Breast epithelium (tissue), 3 donors: ENCODE data around the gene FRY.

Experiments used
- POLR2A ChIP-seq: fragments of 450-650 bp; IDR thresholded peaks from one replicate; pipeline ENCODE4 v1.6.1; 2016; ENCODE audit warnings: antibody characterized with exemption, mild to moderate bottlenecking, moderate library complexity
- POLR2AphosphoS5 ChIP-seq, 3 donors: sonication (generic); formaldehyde crosslinking; IDR thresholded peaks; one replicate each; pipeline ENCODE4 v1.6.1; 2017; ENCODE audit warnings: antibody characterized with exemption in 3 of 3
- TF ChIP-seq, protein P1 (sequence below), 3 donors: fragments of 450-650 bp; IDR thresholded peaks; one replicate each; pipeline ENCODE4 v1.5.1; 2016 to 2017; ENCODE audit warnings: antibody characterized with exemption in 3 of 3, mild to moderate bottlenecking in 3 of 3, moderate library complexity in 3 of 3

DNA sequence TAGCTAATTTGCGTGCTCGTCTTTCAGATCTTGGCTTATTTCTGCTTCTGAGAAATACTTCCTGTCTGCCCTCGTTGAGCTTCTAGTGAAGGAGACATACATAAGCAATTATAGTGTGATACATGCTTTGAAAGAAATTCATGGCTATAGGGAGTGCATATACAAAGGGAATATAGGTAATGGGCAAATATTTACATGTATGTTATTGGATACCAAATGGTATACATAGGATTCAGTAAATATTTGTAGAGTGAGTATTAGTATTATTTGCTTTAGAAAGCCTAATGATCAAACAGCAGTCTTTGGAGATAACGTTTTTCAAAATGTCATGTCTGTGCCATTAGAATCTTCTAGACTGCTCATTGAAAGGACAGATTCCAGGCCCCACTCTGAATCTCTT is 289.0 kb downstream of the FRY start:
- TF ChIP-seq, protein P1, sequence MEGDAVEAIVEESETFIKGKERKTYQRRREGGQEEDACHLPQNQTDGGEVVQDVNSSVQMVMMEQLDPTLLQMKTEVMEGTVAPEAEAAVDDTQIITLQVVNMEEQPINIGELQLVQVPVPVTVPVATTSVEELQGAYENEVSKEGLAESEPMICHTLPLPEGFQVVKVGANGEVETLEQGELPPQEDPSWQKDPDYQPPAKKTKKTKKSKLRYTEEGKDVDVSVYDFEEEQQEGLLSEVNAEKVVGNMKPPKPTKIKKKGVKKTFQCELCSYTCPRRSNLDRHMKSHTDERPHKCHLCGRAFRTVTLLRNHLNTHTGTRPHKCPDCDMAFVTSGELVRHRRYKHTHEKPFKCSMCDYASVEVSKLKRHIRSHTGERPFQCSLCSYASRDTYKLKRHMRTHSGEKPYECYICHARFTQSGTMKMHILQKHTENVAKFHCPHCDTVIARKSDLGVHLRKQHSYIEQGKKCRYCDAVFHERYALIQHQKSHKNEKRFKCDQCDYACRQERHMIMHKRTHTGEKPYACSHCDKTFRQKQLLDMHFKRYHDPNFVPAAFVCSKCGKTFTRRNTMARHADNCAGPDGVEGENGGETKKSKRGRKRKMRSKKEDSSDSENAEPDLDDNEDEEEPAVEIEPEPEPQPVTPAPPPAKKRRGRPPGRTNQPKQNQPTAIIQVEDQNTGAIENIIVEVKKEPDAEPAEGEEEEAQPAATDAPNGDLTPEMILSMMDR (IDR thresholded peaks at IDR 0.05), result no peak
- TF ChIP-seq POLR2AphosphoS5 (IDR thresholded peaks at IDR 0.05), result no peak
- TF ChIP-seq POLR2A, result no peak
